Activated CD8-positive, alpha-beta T cell treated with anti-CD3 and anti-CD28 coated beads for 36 hours (primary cell): ENCODE results near the gene LRRC8A. TPM values are rescaled to one million over a fixed set of nuclear protein-coding genes. Genes with fewer than 3 reads are reported as not detected.

Experiments
- ATAC-seq: fragments of 200-7000 bp; cut with Tn5 transposase; one replicate; pipeline ENCODE4 v1.10.0; 2021; ENCODE audit warnings: mild to moderate bottlenecking, moderate library complexity
- CTCF ChIA-PET: fragments of 350-600 bp; sonication (Branson Sonifier 250); formaldehyde crosslinking; loops from one replicate; lab custom pipeline; 2021; ENCODE audit warnings: antibody characterized with exemption; lab: Charles Lee
- POLR2A ChIA-PET: fragments of 350-600 bp; sonication (Branson Sonifier 250); formaldehyde crosslinking; loops from one replicate; lab custom pipeline; 2021; ENCODE audit warnings: antibody characterized with exemption; lab: Charles Lee
- DNase-seq: peaks from one replicate; pipeline ENCODE4 v3.0.0-alpha.2; 2020
- H3K27ac Mint-ChIP-seq: one replicate; pipeline ENCODE4 v1.8.0; 2021; ENCODE audit warnings: mild to moderate bottlenecking, mixed read lengths
- H3K27me3 Mint-ChIP-seq: one replicate; pipeline ENCODE4 v1.8.0; 2021; ENCODE audit warnings: mixed read lengths
- H3K36me3 Mint-ChIP-seq: one replicate; pipeline ENCODE4 v1.8.0; 2021; ENCODE audit warnings: low read depth, mixed read lengths
- H3K4me1 Mint-ChIP-seq: one replicate; pipeline ENCODE4 v1.8.0; 2021; ENCODE audit warnings: low read depth, mixed read lengths
- H3K4me3 Mint-ChIP-seq: one replicate; pipeline ENCODE4 v1.8.0; 2021; ENCODE audit warnings: mild to moderate bottlenecking, moderate library complexity, mixed read lengths
- H3K9me3 Mint-ChIP-seq: one replicate; pipeline ENCODE4 v1.8.0; 2021; ENCODE audit warnings: mixed read lengths
- intact Hi-C: fragments of 100-400 bp; cut with micrococcal nuclease; formaldehyde crosslinking; loops from one replicate; pipeline ENCODE4 v1.10.0; 2022
- total RNA-seq, 2 experiments: library from RNA; stranded (reverse); gene quantifications; one replicate each; pipeline ENCODE4 v1.2.3, GENCODE V29; 2021
- TF ChIP-seq, protein P1 (sequence below): fragments of 200-600 bp; IDR thresholded peaks from one replicate; pipeline ENCODE4 v1.8.0; 2022; ENCODE audit warnings: antibody characterized with exemption, mild to moderate bottlenecking

Gene LRRC8A
- total RNA-seq, 2 experiments from 2014 or later, result 15.1 to 16.2 TPM

DNA sequence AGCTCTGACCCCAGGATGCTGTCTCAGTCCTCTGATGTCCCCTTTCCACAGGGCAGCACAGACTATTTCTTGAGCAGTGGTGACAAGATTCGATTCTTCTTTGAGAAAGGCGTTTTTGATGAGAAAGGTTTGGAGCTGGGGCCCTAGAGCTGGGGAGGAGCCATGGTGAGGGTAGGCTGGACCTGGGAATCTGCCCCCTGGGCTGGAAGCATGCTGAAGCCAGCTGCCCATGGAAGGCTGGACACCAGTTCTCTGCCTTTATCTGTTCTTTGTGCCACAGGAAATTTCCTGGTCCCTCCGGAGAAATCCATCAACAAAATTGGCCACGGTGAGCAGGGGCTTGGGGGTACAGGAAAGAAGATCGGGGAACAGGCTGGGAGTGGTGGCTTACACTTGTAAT is 51.8 kb downstream of the LRRC8A start:
- peaks cover 1% of the 10 kb centered on the region for H3K4me1 Mint-ChIP-seq
- intact Hi-C loops, result no loop called here
- H3K4me3 Mint-ChIP-seq, result no peak overlapping the region
- no peaks in the 10 kb centered on the region for H3K36me3 Mint-ChIP-seq
- TF ChIP-seq, protein P1, sequence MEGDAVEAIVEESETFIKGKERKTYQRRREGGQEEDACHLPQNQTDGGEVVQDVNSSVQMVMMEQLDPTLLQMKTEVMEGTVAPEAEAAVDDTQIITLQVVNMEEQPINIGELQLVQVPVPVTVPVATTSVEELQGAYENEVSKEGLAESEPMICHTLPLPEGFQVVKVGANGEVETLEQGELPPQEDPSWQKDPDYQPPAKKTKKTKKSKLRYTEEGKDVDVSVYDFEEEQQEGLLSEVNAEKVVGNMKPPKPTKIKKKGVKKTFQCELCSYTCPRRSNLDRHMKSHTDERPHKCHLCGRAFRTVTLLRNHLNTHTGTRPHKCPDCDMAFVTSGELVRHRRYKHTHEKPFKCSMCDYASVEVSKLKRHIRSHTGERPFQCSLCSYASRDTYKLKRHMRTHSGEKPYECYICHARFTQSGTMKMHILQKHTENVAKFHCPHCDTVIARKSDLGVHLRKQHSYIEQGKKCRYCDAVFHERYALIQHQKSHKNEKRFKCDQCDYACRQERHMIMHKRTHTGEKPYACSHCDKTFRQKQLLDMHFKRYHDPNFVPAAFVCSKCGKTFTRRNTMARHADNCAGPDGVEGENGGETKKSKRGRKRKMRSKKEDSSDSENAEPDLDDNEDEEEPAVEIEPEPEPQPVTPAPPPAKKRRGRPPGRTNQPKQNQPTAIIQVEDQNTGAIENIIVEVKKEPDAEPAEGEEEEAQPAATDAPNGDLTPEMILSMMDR, result no peak
- no peak overlapping the region for H3K27ac Mint-ChIP-seq
- ChIA-PET CTCF (interaction anchor here (1.1 kb wide), 1 partner anchor 72 kb away, joined by 3 read pairs; no protein-coding TSS in a partner anchor), POLR2A (no interaction called here)
- no peaks in the 10 kb centered on the region for H3K27me3 Mint-ChIP-seq
- ATAC-seq, result no peak
- DNase-seq, result no peak
- no peaks in the 10 kb centered on the region for H3K9me3 Mint-ChIP-seq

DNA sequence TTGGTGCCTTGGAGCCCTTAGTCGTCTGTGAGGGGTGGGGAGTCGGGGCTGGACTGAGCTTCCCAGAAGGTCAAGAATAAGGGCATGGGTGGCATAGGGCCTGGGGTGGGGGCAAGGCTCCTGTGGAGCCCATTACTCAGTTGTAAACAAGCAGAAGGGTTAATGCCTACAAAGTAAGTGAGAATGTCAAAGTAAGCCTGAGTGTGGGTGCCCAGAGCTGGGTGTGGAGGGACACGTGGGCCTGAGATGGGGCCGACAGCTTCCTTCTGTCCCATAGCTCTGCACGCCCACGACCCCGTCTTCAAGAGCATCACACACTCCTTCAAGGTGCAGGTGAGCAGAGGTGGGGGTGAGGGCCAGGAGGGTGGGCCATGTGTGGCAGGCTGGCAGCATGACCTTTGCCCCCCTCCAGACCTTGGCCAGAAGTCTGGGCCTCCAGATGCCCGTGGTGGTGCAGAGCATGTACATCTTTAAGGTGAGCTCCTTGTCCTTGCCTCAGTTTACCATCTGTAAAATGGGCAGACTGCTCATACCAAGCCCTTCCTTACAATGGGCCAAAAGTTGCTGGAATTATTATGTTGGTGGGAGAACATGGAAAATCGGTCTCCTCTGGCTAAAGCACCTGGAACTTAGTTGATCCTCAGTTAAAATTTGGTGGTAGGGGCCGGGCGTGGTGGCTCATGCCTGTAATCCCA is 54.4 kb downstream of the LRRC8A start:
- DNase-seq, result no peak
- TF ChIP-seq, protein P1, result no peak
- Mint-ChIP-seq H3K9me3 (no peaks in the 10 kb centered on the region), H3K27ac (no peak overlapping the region), H3K36me3 (no peaks in the 10 kb centered on the region), H3K27me3 (no peaks in the 10 kb centered on the region), H3K4me3 (no peak overlapping the region), H3K4me1 (no peaks in the 10 kb centered on the region)
- intact Hi-C loops, result no loop called here
- ChIA-PET CTCF (interaction anchor here (0.6 to 3.0 kb wide), 6 partner anchors 8 to 118 kb away, joined by 3 to 23 read pairs (median 5); partner anchors contain the start of genes ENDOG, KYAT1 and LRRC8A), POLR2A (interaction anchor here (0.6 to 1.0 kb wide), 3 partner anchors 8 to 129 kb away, joined by 3 read pairs; no protein-coding TSS in a partner anchor)
- ATAC-seq, result no peak

DNA sequence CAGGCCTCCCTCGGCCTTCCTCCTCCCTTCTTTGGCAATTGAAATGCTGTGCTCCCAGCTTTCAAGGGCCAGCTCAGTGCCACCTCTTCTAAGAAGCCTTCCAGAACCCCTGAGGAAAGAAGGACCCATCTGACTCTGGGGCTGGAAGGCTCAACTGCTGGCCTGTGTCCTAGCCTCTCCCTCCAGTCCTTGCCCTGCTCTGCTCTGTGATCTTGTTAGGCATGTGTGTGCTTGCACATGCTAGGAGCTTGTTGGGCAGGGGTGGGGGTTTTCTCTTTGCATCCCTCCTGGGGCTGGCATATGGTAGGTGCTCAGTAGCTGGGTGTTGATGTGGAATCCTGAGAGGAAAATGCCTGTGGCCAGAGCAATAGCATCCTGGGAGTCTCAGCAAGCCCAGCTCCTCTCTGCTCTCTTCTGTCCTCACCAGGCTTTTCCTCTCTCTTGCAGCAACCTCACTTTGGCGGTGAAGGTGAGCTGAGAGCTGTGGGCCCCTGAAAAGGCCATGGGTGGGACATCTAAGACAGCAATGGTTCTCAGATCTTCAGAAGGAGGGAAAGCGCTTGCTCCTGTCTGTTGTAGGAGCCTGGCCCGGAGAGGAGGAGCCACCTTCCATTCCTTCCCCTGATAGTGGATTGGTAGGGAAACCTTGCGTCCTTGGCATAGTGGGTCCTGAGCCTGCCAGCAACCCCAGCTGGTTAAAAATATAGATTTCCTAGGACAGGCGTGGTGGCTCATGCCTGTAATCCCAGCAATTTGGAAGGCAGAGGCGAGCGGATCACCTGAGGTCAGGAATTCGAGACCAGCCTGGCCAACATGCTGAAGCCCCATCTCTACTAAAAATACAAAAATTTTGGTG is 55.6 kb downstream of the LRRC8A start:
- no peaks in the 10 kb centered on the region for H3K9me3 Mint-ChIP-seq
- no peak overlapping the region for H3K4me3 Mint-ChIP-seq
- H3K4me1 Mint-ChIP-seq, result no peaks in the 10 kb centered on the region
- H3K27me3 Mint-ChIP-seq, result no peaks in the 10 kb centered on the region
- ChIA-PET CTCF (interaction anchor here (0.9 to 3.0 kb wide), 3 partner anchors 10 to 119 kb away, joined by 3 to 23 read pairs (median 7); partner anchors contain the start of gene ENDOG), POLR2A (interaction anchor here (0.6 to 1.0 kb wide), 2 partner anchors 9 to 128 kb away, joined by 3 read pairs; no protein-coding TSS in a partner anchor)
- no peaks in the 10 kb centered on the region for H3K36me3 Mint-ChIP-seq
- TF ChIP-seq, protein P1, result no peak
- intact Hi-C loops, result no loop called here
- ATAC-seq, result no peak
- no peak overlapping the region for H3K27ac Mint-ChIP-seq
- no peak for DNase-seq

DNA sequence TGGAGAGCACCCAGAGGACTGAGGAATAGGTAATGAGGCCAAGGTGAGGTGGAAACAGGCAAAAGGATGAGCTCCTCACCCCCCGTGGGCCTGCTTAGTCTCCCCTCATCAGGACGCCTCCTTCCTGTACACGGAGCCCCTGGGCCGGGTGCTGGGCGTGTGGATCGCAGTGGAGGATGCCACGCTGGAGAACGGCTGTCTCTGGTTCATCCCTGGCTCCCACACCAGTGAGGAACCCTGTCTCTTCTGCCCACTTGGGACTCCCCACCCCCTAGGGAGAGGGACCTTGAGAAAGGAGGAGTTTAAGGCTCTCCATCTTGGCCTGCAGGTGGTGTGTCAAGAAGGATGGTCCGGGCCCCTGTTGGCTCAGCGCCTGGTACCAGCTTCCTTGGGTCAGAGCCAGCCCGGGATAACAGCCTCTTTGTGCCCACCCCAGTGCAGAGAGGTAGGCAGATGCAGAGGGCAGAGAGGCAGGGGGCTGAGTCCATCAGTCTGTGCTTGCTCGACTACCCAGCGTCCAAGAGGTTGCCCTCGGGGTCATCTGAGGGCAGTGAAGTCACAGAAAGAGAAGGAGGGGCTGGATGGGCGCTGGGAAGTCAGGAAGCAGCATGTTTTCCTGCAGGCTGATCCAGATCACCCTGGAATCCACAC is 58.5 kb downstream of the LRRC8A start:
- no peak overlapping the region for H3K27ac Mint-ChIP-seq
- ChIA-PET CTCF (interaction anchor here (1.2 kb wide), 1 partner anchor 12 kb away, joined by 4 read pairs; no protein-coding TSS in a partner anchor), POLR2A (no interaction called here)
- no peaks in the 10 kb centered on the region for H3K9me3 Mint-ChIP-seq
- no peaks in the 10 kb centered on the region for H3K36me3 Mint-ChIP-seq
- ATAC-seq (no peak), DNase-seq (no peak)
- intact Hi-C loops, result no loop called here
- no peaks in the 10 kb centered on the region for H3K27me3 Mint-ChIP-seq
- no peaks in the 10 kb centered on the region for H3K4me1 Mint-ChIP-seq
- H3K4me3 Mint-ChIP-seq, result no peak overlapping the region
- TF ChIP-seq, protein P1, result no peak
